Activated T-cell treated with anti-CD3 and anti-CD28 coated beads for 48 hours (primary cell): ENCODE data around the gene RTN4IP1.
"Not testable (repeated sequence)": the region's sequence is repeated elsewhere in the genome, so short reads cannot be mapped to it uniquely, and the experiment has no call there.

Experiments used
- DNase-seq: peaks from one replicate; pipeline ENCODE4 v3.0.0-alpha.2; 2020; ENCODE audit warnings: low read depth

Gene RTN4IP1

GRCh38 chr6:106627760-106628159 lies 1.5 kb downstream of the RTN4IP1 start:
- DNase-seq, result not testable (repeated sequence)

- DNase-seq, result no peak
These were observed 2.8 kb downstream of the RTN4IP1 start for GRCh38 chr6:106626485-106626884.

GRCh38 chr6:106623039-106623438 lies 6.3 kb downstream of the RTN4IP1 start:
- DNase-seq, result no peak

- DNase-seq, result no peak
These were observed 6.9 kb downstream of the RTN4IP1 start for GRCh38 chr6:106622412-106622811.

- no peak for DNase-seq
These were observed 8.2 kb downstream of the RTN4IP1 start for GRCh38 chr6:106620931-106621672.

DNA sequence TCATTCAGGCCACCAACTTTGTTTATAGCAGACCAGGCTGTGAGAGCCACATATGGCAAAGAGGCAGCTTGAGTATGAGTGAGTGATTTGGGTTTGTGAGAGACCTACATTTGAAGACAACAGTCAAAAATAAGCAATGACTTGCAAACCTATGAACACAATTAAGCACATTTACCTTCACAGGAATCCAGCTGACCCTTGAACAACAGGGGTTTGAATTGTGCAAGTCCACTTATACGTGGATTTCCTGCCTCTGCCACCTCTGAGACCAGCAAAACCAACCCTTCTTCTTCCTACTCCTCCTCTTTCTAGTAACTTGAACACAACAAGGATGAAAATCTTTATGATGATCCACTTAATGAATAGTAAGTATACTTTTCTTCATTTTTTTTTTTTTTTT lies 10.1 kb downstream of the RTN4IP1 start:
- no peak for DNase-seq

GRCh38 chr6:106618324-106618723 lies 11.0 kb downstream of the RTN4IP1 start:
- DNase-seq, result no peak

GRCh38 chr6:106617857-106618256 lies 11.4 kb downstream of the RTN4IP1 start:
- DNase-seq, result no peak

GRCh38 chr6:106617302-106617701 lies 12.0 kb downstream of the RTN4IP1 start:
- DNase-seq, result no peak

- DNase-seq, result no peak
These were observed 14.6 kb downstream of the RTN4IP1 start for GRCh38 chr6:106614592-106615257.

DNA sequence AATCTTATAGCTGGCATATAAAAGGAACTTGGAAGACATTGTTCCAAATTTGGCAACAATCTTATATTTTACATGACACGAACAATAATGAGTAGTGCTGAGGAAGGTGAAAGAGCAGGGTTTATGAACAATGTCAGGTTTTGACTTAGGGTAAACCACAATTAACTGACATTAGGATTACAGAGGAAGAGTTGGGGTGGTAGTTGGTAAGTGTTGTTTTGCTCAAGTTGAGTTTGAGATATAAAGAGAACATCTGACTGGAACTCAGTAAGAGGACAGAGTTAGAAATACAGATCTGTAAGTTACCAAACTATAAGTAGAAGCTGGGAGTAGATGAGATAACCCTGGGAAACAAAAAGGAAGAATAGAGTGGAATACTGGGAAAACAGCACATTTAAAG lies 15.1 kb downstream of the RTN4IP1 start:
- no peak for DNase-seq

DNA sequence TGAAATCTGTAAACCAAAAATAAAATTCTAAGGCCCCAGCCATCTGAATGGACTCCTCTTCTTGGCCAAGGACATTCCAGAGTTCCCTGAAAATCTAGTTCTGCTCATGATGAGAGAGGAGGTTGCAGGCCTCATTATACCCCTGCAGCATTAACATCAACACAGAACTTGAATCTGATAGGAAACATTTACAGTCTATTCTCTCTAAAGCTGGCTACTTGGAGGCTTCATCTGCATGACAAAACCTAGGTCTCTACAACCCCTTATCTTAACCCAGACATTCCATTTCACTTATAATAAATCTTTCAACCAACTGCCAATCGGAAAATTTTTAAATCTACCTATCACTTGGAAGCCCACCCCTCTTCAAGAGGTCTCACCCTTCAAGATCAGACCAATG lies 15.7 kb downstream of the RTN4IP1 start:
- no peak for DNase-seq

DNA sequence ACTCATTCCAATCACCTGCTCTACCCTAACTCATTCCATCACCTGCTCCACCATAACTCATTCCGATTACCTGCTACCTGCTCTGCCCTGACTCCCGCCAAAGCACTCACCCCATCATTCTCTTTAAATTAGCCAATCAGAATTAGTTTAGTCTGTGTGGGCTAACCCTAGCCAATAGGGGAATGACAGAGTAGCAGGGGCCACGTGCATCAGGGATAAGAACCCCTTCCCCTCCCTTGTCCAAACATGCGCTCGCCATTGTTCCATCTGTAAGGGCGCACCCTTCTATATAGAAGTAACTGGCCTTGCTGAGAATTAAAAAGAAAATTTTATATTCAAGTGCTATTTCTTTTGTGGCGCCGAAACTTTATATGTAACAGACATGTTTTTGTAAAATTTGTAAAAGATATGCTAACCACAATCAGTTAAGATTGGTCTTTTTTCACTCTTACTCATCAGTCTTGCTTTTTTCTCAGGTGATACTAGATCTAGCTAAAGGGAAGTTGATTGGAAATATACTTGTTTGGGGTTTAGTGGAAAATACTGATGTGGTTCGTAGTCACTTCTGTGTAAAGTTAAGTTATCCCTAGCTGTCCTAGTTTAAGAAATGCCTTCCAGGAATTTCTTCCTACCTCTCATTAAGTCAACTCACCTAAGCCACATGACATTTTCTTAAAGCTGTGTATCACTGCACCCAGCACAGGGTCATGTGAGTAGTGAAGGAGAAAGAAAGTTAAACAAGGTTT lies 16.5 kb downstream of the RTN4IP1 start:
- DNase-seq, result no peak

- DNase-seq, result no peak
These were observed 18.3 kb downstream of the RTN4IP1 start for GRCh38 chr6:106611030-106611429.

DNA sequence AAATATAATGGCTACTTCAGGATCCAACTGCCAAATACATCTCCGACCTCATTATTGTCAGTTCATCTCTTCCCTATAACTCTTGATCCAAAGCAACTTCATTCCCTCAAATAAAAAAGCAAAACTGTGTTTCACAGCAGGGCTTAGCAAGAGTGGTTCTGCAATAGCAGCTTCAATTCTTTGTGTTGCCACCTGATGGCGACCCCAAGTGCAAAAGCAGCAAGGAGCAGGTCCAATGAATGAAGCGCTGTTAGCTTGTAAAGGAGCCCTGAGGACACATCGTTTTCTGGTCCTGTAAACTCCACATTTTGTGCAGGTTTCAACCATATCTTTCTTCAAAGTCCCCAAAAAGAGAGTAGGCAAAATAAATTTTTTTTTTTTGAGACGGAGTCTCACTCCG lies 19.6 kb downstream of the RTN4IP1 start:
- no peak for DNase-seq

- DNase-seq, result no peak
These were observed 21.1 kb downstream of the RTN4IP1 start for GRCh38 chr6:106608080-106608668.

DNA sequence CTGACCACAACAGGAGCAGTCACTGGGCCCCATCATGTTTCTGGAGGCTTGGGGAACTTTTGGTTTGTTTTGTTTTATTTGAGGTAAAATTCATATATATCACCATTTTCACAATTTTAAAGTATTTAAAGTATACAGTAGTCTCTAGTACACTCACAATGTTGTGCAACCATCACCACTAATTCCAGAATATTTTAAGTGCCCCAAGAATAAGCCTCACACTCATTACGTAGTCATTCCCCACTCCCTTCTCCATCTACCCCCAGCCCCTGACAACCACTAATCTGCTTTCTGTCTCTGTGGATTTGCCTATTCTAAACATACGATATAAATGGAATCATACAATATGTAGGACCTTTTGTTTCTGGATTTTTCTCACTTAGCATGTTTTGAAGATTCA lies 29.0 kb downstream of the RTN4IP1 start:
- no peak for DNase-seq

- DNase-seq, result no peak
These were observed 29.9 kb downstream of the RTN4IP1 start for GRCh38 chr6:106599440-106599839.

DNA sequence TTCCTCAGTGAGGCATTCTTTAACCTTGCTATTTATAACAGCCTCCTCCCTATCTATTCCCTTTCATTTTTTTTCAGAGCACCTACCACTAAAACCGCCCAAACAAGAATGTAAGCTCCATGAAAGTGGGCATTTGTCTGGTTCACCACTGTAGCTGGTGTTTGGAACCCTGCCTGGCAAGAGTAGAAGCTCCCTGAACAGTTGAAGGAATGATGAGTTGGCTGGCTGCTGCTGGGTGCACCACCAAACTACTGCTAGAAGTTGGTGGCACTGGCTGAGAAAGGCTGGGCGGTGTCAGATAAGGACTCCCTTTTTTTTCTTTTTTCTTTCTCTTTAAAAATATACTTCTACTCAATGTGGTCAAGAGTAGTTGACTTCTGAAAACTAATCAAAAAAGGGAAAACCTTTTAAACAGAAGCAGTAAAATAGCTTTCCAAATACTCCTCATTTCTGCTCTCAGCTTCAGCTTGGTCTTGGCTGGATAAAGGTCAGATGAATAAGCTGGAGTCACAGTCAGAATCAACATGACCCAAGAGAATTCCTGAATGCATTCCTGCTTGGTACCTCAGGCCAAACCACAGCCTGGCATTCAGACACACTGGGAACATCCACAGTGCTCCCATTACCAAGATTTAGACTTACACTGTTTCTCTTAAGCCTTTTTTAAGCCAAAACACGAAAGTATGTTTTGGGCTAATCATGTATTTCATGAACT lies 38.0 kb downstream of the RTN4IP1 start:
- no peak for DNase-seq

- not testable (repeated sequence) for DNase-seq
These were observed 40.4 kb downstream of the RTN4IP1 start for GRCh38 chr6:106588937-106589336.

- no peak for DNase-seq
These were observed 42.4 kb downstream of the RTN4IP1 start for GRCh38 chr6:106586815-106587415.

- DNase-seq, result no peak
These were observed 47.8 kb downstream of the RTN4IP1 start for GRCh38 chr6:106581468-106581867.
